GM21723 (cell line): Measurements from ENCODE around the gene TRMT61A.
"Not testable (repeated sequence)": the region's sequence is repeated elsewhere in the genome, so short reads cannot be mapped to it uniquely, and the experiment has no call there.

Source experiments
- ATAC-seq: cut with Tn5 transposase; IDR thresholded peaks from one replicate; pipeline ENCODE4 v1.9.1; 2021; ENCODE audit warnings: mild to moderate bottlenecking, moderate library complexity; ENCODE audit not compliant: unreplicated experiment

Gene TRMT61A

DNA sequence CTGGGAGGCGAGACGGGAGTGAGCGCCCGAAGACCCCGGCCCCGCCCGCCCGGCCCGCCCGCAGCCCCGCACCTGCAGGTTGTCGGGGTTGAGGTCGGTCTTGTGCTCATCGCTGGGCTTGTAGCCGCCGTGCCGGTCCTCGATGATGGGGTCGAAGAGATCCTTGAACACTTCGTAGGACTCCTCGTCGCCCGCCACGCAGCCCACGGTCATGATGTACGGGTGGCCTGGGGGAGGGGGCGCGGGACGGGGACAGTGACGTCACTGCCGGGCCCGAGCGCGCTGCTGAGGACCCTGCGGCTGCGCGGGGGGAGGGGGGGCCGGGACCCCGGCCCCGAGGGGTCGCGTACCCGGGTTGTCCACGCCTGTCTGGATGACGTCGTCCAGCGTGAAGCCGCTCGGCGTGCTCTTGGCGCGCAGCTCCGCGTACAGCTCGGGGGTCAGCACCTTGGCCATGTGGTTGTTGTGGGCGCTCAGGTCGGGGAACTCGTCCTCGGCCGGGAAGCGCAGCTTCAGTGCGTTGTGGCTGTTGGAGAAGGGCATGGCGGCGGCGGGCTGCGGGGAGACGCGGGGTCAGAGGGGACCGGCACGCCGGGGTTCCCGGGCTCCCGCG lies 6.9 kb upstream of the TRMT61A start:
- no peak for ATAC-seq

DNA sequence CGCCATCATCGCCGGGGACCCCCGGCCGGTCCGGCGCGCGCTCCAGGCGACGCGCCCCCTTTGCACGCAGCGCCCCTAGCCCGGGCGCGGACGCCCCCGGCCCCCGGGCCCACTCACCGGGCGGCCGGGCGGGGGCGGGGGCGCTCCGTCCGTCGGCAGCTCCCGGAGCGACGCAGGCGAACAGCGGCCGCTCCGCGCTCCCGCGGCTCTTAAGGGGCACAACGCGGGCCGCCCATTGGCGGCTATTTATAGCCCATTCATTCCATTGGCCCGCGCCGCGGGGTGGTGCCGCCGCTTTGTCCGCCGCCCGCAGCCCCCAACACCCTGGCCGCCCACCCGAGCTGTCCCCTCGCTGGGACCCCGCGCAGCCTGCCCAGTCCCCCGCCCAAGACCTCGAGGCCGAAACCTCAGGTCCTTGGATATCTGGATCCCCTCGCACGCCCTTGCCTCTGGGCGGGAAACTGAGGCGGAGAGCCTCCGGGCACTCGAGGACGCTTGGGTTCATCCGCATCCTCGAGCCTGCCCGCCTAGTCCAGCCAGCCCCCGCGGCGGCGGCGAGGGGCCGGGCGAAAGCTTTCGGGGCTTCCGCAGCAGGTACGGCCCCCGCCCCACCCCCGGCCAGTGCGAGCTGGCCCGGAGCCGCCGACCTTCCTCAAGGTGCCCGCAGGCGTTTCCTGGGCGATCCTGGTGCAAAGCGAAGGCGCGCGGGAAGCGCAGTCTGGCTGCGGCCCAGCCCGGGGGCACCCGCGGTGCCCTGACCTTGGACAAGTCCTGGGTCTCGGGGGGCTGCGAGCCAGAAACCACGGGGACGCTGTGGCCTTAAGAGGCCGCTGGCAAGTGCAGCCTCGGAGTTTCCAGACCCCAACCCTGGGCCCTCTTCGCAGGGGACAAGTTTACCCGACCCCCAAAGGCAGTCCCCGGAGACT lies 6.1 kb upstream of the TRMT61A start, which contains the start of gene CKB:
CKB (minus strand) TSS at position 182 of the 926 bp plus-strand sequence. CDS start 337 bp downstream, outside the sequence.
- ATAC-seq, result no peak

DNA sequence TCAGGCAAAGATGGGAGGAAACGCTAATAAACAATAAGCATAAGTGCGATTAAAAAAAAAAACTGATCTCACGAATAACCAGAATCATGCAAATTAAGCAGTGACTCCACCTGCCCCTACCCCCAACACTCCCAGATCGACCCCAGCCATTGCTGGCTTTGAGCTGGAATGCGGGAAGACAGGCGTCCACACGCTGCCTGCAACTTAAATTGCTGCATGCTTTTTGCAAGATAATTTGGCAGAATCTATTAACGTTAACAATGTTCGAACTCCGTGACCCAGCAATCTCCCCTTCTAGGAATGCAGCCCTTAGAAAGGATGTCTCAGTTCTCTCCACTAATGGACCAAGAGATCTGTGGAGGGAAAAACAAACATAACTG lies 5.4 kb upstream of the TRMT61A start:
- no peak for ATAC-seq

DNA sequence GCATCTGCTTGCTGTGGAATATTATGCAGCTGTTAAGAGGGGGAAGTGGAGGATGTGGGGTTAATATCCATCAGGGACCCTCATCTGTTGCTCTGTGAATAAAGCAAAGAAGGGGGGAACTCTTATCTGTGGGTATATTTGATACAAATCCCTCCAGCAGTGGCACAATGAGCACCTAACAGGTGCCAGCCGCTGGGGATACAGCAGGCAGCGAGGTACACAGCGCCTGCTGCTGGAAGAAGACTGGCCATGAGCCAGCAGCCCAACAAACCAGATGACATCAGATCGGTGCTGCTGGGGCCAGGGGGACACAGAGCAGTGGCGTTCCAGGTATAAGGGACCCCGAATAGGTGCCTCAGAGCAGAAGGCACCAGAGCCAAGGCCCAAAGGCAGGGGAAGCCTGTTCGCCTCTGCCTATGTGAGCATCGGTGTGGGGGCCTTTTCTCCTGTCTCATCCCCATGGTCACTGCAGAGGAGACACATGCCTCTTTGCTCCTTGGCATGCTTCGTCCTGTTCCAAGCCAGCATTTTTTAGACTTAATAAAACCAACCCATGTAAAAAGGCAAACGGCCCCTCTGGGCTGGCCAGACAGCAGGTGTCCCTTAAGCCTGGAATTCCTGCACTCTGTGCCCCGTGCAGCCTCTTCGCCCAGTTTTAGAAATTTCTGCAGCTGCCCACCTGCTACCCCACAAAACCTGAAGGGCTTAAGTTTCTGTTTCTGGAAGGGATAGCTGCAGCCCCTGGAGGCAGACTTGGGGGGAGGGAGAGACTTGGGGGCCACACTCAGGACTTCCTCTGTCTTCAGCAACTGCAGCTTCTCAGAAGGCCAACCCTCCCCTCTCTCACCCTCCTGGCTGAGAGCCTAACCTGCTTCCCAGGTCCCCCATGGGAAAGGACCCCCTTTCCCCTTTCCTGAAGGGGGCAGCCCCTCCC lies 4.7 kb upstream of the TRMT61A start:
- ATAC-seq, result no peak

DNA sequence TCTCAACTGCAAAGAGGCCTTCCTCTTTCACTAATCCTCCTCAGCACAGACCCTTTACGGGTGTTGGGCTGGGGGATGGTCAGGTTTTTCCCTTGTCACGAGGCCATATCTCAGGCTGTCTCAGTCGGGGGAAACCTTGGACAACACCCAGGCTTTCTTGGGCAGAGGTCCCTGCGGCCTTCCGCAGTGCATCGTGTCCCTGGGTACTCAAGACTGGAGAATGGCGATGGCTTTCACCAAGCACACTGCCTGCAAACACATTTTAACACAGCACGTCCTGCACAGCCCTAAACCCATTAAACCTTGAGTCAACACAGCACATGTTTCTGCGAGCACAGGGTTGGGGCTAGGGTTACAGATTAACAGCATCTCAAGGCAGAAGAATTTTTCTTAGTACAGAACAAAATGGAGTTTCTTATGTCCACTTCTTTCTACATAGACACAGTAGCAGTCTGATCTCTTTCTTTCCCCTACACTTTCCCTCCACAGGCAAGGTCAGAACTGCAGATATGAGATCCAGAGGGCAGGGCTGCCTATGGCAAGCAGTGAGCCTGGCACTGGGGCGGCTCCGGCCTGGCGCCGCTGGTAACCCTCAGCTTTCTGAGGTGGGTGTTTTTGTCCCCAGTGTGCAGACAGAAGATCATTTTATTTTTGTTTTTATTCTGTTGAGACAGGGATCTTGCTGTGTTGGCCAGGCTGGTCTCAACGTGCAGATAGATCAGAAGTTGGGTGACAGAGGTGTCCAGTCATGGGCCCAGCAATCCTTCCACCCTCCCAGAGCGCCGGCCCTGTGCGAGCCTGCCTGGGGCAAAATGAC lies 3.4 kb upstream of the TRMT61A start:
- ATAC-seq, result not testable (repeated sequence)

DNA sequence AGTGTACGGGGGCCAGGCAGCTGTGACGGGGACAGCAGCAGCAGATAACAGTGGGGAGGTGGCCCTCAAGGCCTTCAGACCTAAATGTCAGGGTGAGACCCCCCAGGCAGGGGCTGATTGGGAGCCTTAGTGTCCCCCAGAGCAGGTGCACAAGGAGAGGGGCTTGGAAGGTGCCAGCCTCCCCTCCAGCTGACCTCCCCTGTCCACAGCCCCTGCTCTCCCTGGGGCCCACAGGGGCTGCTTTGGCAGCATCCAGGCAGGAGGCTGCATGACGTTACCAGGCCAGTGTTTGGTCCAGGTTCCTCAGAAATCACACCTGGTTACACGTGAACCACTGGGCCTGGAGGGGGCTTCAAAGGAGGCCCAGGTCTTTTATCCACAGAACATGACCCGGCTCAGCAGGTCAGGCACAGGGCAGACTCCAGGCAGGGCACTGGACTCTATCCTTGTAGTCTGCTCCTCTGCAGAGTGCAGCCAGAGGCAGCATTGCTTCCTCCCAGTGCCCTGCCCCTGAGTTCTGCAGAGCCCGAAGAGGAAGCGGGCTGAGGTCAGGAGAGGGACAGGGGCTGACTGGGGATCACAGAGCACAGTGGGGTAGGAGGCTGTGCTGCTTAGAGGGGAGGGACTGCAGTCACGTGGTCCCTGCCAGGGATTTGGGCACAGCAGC lies 2.6 kb upstream of the TRMT61A start:
- no peak for ATAC-seq

DNA sequence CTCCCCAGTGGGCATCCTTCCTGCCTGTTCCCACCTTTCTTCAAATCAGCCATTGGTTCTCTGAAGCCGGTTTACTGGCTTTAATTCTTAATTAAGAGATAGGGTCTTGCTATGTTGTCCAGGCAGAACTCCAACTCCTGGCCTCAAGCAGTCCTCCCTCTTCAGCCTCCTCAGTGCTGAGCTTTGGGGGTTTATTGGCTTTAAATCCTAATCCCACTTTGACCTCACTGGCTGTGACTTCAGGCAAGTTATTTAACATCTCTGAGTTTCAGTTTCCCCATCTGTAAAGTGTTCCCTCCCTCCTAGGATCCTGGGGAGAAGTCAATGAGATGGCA lies 2.1 kb upstream of the TRMT61A start:
- no peak for ATAC-seq

DNA sequence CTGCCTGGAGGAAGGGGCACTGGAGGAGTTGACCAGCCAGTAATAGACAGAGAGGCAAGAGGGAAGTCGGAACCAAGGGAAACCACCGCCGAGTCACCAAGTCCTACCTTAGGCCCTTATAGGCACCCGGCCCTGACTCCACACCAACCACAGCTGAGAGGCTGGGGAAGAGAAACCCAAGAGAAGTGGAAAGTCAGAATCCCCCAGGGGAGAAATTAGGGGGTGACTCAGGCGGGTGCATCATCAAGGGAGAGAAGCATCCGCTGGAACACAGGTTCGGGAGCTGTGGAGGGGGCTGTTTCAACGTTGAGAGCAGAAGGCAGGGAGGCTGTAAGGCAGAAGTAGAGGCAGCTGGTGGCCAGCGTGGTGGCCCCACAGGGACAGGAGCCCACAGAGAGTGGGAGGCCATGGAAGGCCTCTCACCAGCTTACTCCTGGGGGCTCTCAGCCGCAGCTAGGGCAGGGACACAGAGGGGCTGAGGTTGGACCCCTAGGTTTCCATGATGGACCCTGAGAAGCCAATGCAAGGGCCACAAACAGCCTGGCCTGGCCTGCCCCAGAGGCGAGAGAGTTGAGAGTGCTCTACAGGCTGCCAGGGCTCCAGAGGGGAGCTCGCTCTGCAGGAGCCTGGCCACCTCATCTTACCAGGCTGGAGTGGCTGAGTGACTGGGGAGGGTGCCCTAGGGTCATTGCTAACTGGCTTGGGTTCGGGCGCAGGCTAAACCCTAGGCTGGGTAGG lies 1.4 kb upstream of the TRMT61A start:
- peak; percentile 41 for ATAC-seq

DNA sequence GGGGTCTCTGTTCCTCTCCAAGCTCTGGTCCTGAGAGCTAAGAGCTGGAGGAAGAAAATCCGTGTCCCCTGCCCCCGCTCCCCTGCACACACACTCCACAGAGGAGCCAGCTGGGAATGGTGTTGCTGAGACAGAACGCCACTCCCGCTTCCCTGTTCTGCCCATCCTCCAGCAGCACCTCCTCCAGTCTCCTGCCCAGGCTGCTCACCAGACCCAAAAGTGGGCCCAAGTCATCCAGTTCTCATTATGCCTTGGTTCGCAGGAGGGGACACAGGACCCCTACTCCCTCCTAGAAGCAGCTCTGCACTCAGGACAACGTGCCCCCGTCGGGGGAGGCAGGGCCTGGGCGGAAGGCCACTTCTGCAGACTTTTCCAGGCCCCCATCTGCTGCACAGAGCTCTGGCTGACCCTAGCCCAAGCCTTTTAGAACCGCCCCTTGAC lies 830 bp upstream of the TRMT61A start:
- no peak for ATAC-seq

DNA sequence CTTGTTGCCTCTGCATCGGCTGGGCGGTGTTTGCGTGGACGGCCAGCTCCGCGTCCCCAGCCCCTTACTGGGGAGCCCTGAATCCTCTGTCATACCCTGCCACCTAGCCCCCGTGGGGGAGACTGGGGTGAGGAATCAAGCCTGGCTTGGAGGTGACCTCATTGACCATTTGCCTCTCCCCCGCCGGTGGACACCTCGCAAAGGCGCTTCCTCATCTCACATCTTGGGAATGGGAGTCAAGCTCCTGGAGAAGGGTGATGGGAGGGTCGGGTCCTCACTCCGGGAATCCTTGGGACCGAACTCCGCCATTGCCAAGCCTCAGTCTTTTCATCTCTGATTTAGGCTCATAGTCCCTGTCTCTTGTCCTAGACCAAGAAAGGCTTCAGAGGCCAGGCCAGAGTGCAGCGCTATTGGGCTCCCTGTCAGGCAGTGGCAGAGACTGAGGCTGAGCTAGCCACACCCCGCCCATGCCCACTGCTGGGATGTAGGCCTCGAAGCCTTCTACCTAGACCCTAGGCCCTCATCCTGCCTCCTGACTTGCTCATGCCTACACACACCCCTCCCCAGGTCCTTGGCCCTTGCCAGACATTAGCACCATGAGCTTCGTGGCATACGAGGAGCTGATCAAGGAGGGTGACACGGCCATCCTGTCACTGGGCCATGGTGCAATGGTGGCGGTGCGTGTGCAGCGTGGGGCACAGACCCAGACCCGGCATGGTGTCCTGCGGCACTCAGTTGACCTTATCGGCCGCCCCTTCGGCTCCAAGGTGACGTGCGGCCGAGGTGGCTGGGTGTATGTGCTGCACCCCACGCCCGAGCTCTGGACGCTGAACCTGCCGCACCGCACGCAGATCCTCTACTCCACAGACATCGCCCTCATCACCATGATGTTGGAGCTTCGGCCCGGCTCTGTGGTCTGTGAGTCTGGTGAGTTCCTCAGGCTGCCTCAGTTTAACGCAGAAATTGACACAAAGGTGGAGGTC lies 678 bp downstream of the TRMT61A start:
- peak; percentile 3 for ATAC-seq

DNA sequence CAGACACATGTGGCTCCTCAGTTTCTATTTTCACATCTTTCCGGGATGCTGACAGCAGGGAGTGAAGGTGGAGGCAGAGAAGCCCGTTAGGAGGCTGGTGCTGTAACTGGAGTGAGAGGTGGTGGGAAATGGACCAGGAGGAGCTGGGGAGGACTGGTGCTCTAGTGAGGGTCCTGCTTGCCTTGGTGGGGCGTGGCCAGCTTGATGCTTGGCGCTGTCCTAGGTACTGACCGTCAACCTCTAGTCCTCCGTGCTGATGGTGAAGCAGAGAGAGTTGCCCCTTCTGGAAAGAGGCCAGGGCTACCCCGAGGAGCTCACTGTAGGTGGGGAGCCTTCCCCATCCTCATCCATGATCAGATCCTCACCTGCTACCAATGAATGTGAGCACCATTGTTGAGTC lies 1.4 kb downstream of the TRMT61A start:
- no peak for ATAC-seq

DNA sequence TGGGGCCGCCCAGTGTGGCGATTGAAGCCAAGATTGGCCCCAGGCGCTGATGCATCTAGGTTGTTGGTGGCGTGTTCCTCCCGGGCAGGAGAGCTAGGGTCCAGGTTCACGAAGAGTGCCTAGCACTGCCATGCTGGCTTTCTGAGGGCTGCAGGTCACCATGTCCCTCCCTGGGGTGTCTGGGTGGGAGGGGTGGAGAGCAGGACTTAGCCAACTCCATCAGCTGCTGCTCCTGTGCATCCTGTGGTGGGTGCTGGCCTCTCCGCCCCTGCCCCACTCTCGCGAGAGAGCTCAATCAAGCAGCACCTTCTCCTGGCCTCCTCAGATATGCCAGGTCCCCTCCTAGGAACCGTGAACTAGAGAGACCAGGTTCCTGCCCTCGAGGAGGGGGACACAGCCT lies 1.8 kb downstream of the TRMT61A start:
- ATAC-seq, result no peak

DNA sequence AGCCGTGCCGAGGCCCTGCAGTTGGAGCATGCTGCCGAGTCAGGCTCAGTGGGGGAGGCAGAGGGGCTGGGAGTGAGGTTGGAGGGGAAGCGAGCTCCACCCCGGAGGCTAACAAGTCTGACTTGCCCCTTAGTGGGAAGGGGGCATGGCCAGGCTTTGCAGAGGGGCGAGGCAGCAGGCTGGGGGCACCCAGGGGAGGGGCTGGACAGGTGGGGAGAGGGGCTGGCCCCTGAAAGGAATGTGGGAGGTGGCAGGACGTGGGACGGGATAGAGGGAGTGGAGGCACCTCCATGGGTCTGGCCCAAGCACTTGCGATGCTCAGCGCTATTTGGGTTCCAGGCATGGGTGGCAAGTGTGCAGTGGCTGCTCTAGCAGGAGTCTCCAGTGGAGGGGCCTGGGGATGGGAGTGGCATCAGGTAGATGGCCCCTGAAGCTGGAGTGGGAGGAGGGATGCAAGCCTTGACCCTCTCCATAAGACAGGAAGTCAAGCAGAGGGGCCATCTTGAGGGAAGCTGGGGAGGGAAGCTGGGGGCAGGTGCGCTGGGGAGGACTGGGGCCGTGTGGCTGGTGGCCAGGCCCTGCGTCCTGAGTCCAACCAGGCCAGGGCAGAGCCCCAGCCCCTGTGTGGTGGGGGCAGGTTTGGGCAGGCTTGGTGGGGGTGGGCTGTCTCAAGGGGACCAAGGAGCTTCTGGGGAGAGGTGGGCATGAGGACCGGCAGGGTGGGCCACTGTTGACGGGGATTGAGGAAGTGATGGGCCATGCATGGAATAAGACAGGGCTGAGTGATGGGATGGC lies 2.6 kb downstream of the TRMT61A start:
- no peak for ATAC-seq

DNA sequence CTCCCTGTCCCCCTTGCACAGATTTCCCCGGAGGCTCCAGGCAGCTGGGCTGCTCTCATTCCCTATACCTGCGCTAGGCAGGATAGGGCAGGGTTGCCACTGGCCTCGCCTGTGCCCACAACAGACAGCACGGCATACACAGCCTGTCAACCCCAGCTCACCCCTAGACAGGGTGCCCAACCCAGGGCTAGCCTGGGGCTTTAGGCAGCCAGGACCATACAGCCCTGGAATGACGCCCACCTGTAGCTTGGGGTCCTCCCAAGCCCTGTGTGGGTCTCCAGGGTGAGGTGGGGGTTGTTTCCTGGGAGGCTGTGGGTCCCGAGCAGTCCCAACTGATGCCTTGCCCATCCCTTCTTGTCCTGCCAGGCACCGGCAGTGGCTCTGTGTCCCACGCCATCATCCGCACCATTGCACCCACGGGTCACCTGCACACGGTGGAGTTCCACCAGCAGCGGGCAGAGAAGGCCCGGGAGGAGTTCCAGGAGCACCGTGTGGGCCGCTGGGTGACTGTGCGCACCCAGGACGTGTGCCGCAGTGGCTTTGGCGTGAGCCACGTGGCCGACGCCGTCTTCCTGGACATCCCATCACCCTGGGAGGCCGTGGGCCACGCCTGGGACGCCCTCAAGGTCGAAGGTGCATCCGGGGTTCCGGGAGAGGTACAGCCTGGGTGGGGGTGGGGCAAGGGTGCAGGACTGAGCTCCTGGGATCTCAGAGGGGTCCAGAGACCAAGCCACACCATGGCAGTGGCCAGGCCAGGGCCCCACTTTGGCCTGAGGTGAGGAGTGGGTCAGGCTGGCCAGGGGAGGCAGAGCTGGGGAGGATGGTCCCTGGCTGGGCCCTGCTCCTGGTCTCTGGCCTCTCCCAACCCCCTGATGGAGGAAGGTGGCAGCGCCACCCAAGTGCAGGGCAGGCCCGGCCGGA lies 3.5 kb downstream of the TRMT61A start:
- ATAC-seq, result no peak

DNA sequence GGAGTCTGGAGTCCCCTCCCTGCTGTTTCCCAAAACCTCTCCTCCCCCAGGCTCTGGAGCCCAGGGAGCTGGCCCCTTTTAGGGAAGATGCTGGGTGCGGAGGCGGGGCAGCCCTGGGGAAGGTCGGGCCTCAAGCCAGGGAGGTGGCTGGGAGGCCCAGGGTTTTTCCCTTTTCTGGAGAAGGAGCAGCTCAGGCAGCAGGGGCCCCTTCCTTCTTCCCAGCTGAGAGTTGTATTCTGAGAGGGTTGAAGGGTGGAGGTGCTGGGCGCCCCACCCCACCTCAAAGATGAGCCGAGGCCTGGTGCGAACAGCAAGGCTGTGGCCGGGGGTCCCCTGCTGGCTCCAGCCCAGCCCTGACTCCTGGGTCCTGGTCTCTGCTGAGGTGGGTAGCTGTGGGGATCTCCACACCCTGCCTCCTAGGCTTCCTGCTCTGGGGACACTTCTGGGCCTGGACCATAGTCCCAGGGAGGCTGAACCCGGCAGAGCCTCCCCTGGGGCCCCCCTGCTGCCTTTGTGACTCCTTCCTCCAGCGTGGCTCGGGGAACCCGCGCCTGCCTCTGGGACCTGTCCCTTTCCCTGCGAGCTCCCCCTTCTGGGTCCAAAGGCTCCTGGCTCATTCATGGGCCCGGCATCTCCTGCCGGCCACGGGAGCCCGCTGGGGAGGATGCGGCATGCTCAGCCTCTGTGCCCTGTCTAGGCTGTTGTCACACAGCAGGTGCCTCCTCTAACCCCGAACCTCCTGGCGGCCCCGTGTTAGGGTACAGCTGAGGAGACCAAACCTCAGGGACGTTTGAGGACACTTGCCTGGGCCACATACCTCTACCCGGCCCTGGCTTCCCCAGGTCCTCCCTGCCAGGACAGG lies 4.4 kb downstream of the TRMT61A start:
- ATAC-seq, result no peak
